ENCODE results near the gene EGFR. TPM values are rescaled to one million over a fixed set of nuclear protein-coding genes. Genes with fewer than 3 reads are reported as not detected.

EGFR gene
- polyA plus RNA-seq, 1 donor from 2014 or later: 0.22 TPM

GRCh38 chr7:55203300-55203699, 184.5 kb downstream of the EGFR start:
- TF ChIP-seq EZH2 (IDR thresholded peaks at IDR 0.05; ENCODE audit: borderline replicate concordance, insufficient read depth, low read length, poor library complexity, severe bottlenecking) (peak; percentile 16), POLR2AphosphoS5 (IDR thresholded peaks at IDR 0.05) (no peak)
- H3K4me2 ChIP-seq (ENCODE audit: low read length): no peak overlapping the region
- H3K27me3 ChIP-seq (ENCODE audit: insufficient read depth, low read depth, low read length): no peaks in the 10 kb centered on the region
- H3K9me2 ChIP-seq (ENCODE audit: insufficient read depth, low read length): no peaks in the 10 kb centered on the region
- no peaks in the 10 kb centered on the region for H3K9me3 ChIP-seq (ENCODE audit: low read length)
- H3K9ac ChIP-seq (ENCODE audit: low read length): no peak overlapping the region
- no peak overlapping the region for H3K4me3 ChIP-seq (ENCODE audit: low read length)
- H2AFZ ChIP-seq (ENCODE audit: low read depth, low read length): no peak overlapping the region
- H3K27ac ChIP-seq (ENCODE audit: low read length): no peak overlapping the region
- H3F3A ChIP-seq (ENCODE audit: insufficient read depth, low read length, poor library complexity, severe bottlenecking): no peaks in the 10 kb centered on the region
- no peaks in the 10 kb centered on the region for H3K79me2 ChIP-seq (replicated peaks; ENCODE audit: insufficient read depth, low read length)
- no peaks in the 10 kb centered on the region for H4K20me1 ChIP-seq (ENCODE audit: insufficient read depth)
- no peaks in the 10 kb centered on the region for H3K36me3 ChIP-seq (ENCODE audit: insufficient read depth, low read length)

GRCh38 chr7:55205124-55205955, 186.5 kb downstream of the EGFR start:
- H3K36me3 ChIP-seq (ENCODE audit: insufficient read depth, low read length): no peaks in the 10 kb centered on the region

More at GRCh38 chr7:55205124-55205955, 186.5 kb downstream of the EGFR start:
- Histone ChIP-seq H3K4me2 (ENCODE audit: low read length) (no peak overlapping the region), H4K20me1 (ENCODE audit: insufficient read depth) (no peaks in the 10 kb centered on the region), H3K4me3 (ENCODE audit: low read length) (no peak overlapping the region), H3K79me2 (replicated peaks; ENCODE audit: insufficient read depth, low read length) (no peaks in the 10 kb centered on the region), H3K27me3 (ENCODE audit: insufficient read depth, low read depth, low read length) (no peaks in the 10 kb centered on the region), H3K9me2 (ENCODE audit: insufficient read depth, low read length) (no peaks in the 10 kb centered on the region), H3F3A (ENCODE audit: insufficient read depth, low read length, poor library complexity, severe bottlenecking) (no peaks in the 10 kb centered on the region), H3K27ac (ENCODE audit: low read length) (no peak overlapping the region), H2AFZ (ENCODE audit: low read depth, low read length) (no peak overlapping the region), H3K9ac (ENCODE audit: low read length) (no peak overlapping the region), H3K9me3 (ENCODE audit: low read length) (no peaks in the 10 kb centered on the region)
- TF ChIP-seq RAD21 (conservative IDR thresholded peaks at IDR 0.05): no peak
- TF ChIP-seq REST (IDR thresholded peaks at IDR 0.05; ENCODE audit: borderline replicate concordance): no peak
- TF ChIP-seq MXI1 (conservative IDR thresholded peaks at IDR 0.05; ENCODE audit: poor library complexity, severe bottlenecking): no peak
- TF ChIP-seq POLR2AphosphoS5 (IDR thresholded peaks at IDR 0.05): no peak
- TF ChIP-seq EP300 (conservative IDR thresholded peaks at IDR 0.05; ENCODE audit: poor library complexity, severe bottlenecking): no peak
- no peak for TF ChIP-seq TAF1 (IDR thresholded peaks at IDR 0.05; ENCODE audit: low read depth)
- TF ChIP-seq EZH2 (IDR thresholded peaks at IDR 0.05; ENCODE audit: borderline replicate concordance, insufficient read depth, low read length, poor library complexity, severe bottlenecking): no peak
- no peak for TF ChIP-seq SMC3 (conservative IDR thresholded peaks at IDR 0.05; ENCODE audit: poor library complexity)
- TF ChIP-seq CTCF (IDR thresholded peaks at IDR 0.05; ENCODE audit: poor library complexity, severe bottlenecking): no peak

Data from neural cell (in vitro differentiated cells).